Memory B cell (primary cell): ENCODE measurements around the gene PBRM1.

ENCODE experiments used
- ATAC-seq: fragments of 150-1000 bp; cut with Tn5 transposase; 2 replicates; pipeline ENCODE4 v1.10.0; 2021; ENCODE audit warnings: low read depth, mild to moderate bottlenecking, moderate library complexity
- DNase-seq, 2 donors: peaks; one replicate each; pipeline ENCODE4 v3.0.0; 2022; ENCODE audit warnings: low spot score in 2 of 2
- H3K27ac Mint-ChIP-seq: one replicate; pipeline ENCODE4 v1.8.0; 2022; ENCODE audit warnings: mild to moderate bottlenecking, moderate library complexity, mixed read lengths
- H3K27me3 Mint-ChIP-seq: one replicate; pipeline ENCODE4 v1.8.0; 2022; ENCODE audit warnings: mixed read lengths
- H3K36me3 Mint-ChIP-seq: one replicate; pipeline ENCODE4 v1.8.0; 2022; ENCODE audit warnings: mild to moderate bottlenecking, mixed read lengths
- H3K4me1 Mint-ChIP-seq: one replicate; pipeline ENCODE4 v1.8.0; 2022; ENCODE audit warnings: mixed read lengths
- H3K4me3 Mint-ChIP-seq: one replicate; pipeline ENCODE4 v1.8.0; 2022; ENCODE audit warnings: mild to moderate bottlenecking, moderate library complexity, mixed read lengths
- H3K9me3 Mint-ChIP-seq: one replicate; pipeline ENCODE4 v1.8.0; 2022; ENCODE audit warnings: mixed read lengths

Gene PBRM1

DNA sequence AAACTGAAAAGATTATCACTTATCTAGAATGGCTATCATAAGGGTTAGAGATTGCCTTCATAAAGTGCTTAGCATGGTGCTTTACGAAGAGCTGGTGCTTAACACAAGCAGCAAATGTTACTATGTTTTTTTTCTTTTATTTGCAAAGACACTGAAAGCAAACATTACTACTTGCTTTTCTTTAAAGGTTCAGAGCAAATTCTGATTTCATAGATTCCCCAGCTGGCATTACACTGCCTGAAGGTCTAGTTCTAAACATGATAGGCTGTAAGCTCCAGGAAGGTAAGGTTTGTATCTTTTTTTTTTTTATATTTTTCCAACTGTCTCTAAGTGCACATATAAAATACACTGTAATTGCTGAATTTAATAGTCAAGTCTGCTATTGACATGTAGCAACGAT is 77.4 kb downstream of the PBRM1 start:
- peaks cover 36% of the 10 kb centered on the region for H3K36me3 Mint-ChIP-seq
- H3K4me1 Mint-ChIP-seq: no peaks in the 10 kb centered on the region
- H3K27ac Mint-ChIP-seq: no peak overlapping the region
- no peak overlapping the region for H3K4me3 Mint-ChIP-seq
- no peaks in the 10 kb centered on the region for H3K27me3 Mint-ChIP-seq
- DNase-seq (no peak), ATAC-seq (no peak)
- peaks cover 2% of the 10 kb centered on the region for H3K9me3 Mint-ChIP-seq

DNA sequence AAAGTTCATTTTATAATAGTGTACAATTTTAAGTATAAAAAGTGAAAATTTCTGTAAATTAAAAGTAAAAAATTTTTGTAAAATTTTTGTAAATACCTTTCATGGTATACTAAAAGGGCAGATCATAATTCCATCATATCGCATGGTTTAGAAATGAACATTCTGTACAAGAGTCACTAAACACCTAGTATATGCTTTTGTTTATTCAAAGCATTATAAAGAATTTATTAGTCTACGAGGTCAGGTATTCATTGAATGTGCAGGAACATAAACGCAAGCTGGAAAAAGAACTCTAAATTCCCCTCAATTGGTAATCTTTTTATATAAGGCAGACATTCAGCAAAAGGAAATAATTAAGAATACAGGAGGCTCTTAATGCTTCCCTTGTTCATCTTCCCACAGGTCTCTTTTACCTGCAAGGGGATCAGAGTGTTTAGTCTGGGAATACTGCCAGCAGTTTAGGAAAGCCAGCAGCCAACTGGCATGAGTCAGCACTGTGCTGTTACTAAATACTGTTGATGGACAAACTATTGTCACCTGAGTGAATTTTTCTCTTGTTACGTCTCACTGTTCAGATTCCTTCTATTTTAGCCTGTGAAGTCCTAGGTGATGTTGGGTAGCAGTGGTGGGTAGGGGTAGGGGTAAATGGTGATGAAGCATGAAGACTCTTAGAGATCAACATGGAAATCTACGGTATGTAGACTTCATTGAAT is 79.2 kb downstream of the PBRM1 start:
- peaks cover 40% of the 10 kb centered on the region for H3K36me3 Mint-ChIP-seq
- DNase-seq (no peak), ATAC-seq (no peak)
- H3K27me3 Mint-ChIP-seq: no peaks in the 10 kb centered on the region
- peaks cover 8% of the 10 kb centered on the region for H3K9me3 Mint-ChIP-seq
- no peaks in the 10 kb centered on the region for H3K4me1 Mint-ChIP-seq
- H3K4me3 Mint-ChIP-seq: no peak overlapping the region
- H3K27ac Mint-ChIP-seq: no peak overlapping the region

DNA sequence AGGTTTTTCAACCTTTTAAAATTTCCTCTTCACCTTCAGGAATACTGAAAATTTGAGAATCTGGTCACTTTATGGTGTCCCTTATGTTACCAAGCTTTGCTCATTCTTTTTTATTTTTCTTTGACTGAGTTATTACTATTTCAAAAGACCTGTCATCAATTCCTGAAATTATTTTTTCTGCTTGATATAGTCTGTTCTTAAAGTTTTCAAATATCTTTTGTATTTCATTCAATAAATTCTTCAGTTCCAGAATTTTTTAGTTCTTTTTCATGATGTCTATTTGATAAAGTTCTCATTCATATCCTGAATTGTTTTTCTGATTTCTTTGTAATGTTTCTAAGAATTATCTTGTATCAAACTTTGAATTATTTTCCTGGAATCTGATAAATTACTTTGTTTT is 85.5 kb downstream of the PBRM1 start:
- DNase-seq: no peak
- Mint-ChIP-seq H3K4me1 (no peaks in the 10 kb centered on the region), H3K27me3 (no peaks in the 10 kb centered on the region)

GRCh38 chr3:52596658-52597265 is 89.0 kb downstream of the PBRM1 start:
- Mint-ChIP-seq H3K27ac (no peak overlapping the region), H3K27me3 (no peaks in the 10 kb centered on the region), H3K9me3 (peaks cover 2% of the 10 kb centered on the region), H3K4me1 (no peaks in the 10 kb centered on the region), H3K36me3 (peaks cover 33% of the 10 kb centered on the region), H3K4me3 (no peak overlapping the region)
- no peak for DNase-seq
- ATAC-seq: no peak

More for the DNA sequence above, 85.5 kb downstream of the PBRM1 start:
- no peak for ATAC-seq
- H3K27ac Mint-ChIP-seq: no peak overlapping the region
- peaks cover 44% of the 10 kb centered on the region for H3K36me3 Mint-ChIP-seq
- H3K9me3 Mint-ChIP-seq: peaks cover 10% of the 10 kb centered on the region
- no peak overlapping the region for H3K4me3 Mint-ChIP-seq

GRCh38 chr3:52593103-52593502 is 92.6 kb downstream of the PBRM1 start:
- peak overlapping the region; percentile 28 for H3K27ac Mint-ChIP-seq
- peaks cover 17% of the 10 kb centered on the region for H3K36me3 Mint-ChIP-seq
- ATAC-seq: no peak

DNA sequence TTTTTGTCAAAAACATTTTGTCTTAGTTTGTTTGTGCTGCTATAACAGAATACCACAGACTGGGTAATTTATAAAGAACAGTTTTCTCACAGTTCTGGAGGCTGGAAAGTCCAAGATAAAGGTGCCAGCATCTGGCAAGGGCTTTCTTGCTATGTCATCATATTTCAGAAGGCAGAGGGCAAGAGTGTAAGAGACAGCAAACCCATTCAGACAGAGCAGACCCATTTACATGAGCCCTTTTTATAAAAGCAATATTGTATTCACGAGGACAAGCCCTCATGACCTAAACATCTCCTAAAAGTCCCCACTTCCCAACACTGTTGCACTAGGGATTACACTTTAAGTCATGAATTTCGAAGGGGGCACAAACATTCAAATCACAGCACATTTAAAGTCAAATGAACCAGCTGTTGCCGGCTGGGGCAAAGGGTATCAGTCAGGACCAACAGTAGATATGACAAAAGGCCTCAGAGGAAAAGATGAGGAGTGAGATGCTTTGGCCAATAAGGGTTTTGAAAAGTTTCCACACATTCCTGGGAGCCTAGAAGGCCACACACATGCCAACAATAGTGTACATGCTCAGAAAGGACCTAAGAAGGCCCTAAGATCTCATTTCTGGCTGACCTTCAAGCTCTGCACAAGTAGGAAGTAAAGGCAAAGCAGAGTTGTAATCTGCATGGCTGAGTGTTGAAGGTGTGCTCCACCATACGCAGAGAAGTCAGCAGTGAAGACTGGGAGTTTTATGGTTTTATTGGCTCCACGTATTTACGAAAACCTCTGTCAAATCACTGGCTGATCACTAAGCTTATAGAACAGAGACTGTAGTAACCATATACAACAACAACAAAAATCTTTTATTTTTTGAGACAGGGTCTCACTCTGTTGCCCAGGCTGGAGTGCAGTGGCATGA is 111.4 kb downstream of the PBRM1 start:
- Mint-ChIP-seq H3K36me3 (peaks cover 35% of the 10 kb centered on the region), H3K9me3 (no peaks in the 10 kb centered on the region), H3K27me3 (no peaks in the 10 kb centered on the region), H3K4me1 (no peaks in the 10 kb centered on the region), H3K4me3 (no peak overlapping the region), H3K27ac (peak overlapping the region; percentile 40)
- ATAC-seq: no peak
- no peak for DNase-seq

More at GRCh38 chr3:52593103-52593502, 92.6 kb downstream of the PBRM1 start:
- H3K9me3 Mint-ChIP-seq: no peaks in the 10 kb centered on the region
- no peak for DNase-seq
- no peak overlapping the region for H3K4me3 Mint-ChIP-seq
- no peaks in the 10 kb centered on the region for H3K4me1 Mint-ChIP-seq
- H3K27me3 Mint-ChIP-seq: no peaks in the 10 kb centered on the region

GRCh38 chr3:52572221-52572620 is 113.5 kb downstream of the PBRM1 start:
- H3K27me3 Mint-ChIP-seq: no peaks in the 10 kb centered on the region
- no peak overlapping the region for H3K27ac Mint-ChIP-seq

DNA sequence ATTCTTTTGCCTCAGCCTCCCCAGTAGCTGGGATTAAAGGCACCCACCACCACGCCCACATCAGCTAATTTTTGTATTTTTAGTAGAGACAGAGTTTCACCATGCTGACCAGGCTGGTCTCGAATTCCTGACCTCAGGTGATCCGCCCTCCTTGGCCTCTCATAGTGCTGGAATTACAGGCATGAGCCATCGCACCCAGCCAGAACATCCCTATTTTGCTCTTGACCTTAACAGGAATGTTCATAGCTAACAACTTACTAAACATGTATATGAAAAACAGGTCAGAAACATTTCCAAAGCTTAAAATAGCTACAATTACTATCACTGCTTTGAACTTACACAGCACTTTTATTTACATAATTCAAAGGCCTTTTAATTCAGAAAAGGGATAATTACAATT is 115.6 kb downstream of the PBRM1 start:
- H3K4me3 Mint-ChIP-seq: no peak overlapping the region
- DNase-seq (no peak), ATAC-seq (no peak)
- no peaks in the 10 kb centered on the region for H3K27me3 Mint-ChIP-seq
- H3K36me3 Mint-ChIP-seq: peaks cover 18% of the 10 kb centered on the region
- no peak overlapping the region for H3K27ac Mint-ChIP-seq
- no peaks in the 10 kb centered on the region for H3K9me3 Mint-ChIP-seq
- H3K4me1 Mint-ChIP-seq: no peaks in the 10 kb centered on the region

More at GRCh38 chr3:52572221-52572620, 113.5 kb downstream of the PBRM1 start:
- DNase-seq: no peak
- Mint-ChIP-seq H3K4me1 (no peaks in the 10 kb centered on the region), H3K9me3 (no peaks in the 10 kb centered on the region), H3K36me3 (peaks cover 22% of the 10 kb centered on the region), H3K4me3 (no peak overlapping the region)
- no peak for ATAC-seq

DNA sequence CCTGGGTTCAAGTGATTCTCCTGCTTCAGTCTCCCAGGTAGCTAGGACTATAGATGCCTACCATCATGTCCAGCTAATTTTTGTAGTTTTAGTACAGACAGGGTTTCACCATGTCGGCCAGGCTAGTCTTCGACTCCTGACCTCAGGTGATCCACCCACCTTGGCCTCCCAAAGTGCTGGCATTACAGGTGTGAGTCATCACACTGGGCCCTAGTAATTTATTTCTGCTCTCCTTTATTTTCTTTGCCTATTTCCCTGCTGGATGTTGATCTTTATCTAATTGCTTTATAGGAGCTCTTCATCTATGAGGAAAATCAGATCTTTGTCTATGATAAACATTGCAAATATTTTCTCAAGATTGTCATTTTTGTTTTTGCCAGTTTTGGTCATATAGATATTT is 117.6 kb downstream of the PBRM1 start:
- no peaks in the 10 kb centered on the region for H3K27me3 Mint-ChIP-seq
- no peaks in the 10 kb centered on the region for H3K9me3 Mint-ChIP-seq
- H3K4me3 Mint-ChIP-seq: no peak overlapping the region
- no peak overlapping the region for H3K27ac Mint-ChIP-seq
- no peaks in the 10 kb centered on the region for H3K4me1 Mint-ChIP-seq
- peaks cover 15% of the 10 kb centered on the region for H3K36me3 Mint-ChIP-seq
- ATAC-seq (no peak), DNase-seq (no peak)

GRCh38 chr3:52563984-52564383 is 121.7 kb downstream of the PBRM1 start:
- no peak overlapping the region for H3K4me3 Mint-ChIP-seq

GRCh38 chr3:52561028-52561747 is 124.5 kb downstream of the PBRM1 start:
- DNase-seq (no peak), ATAC-seq (no peak)
- Mint-ChIP-seq H3K27ac (no peak overlapping the region), H3K4me1 (no peaks in the 10 kb centered on the region), H3K36me3 (peaks cover 21% of the 10 kb centered on the region), H3K9me3 (no peaks in the 10 kb centered on the region), H3K27me3 (no peaks in the 10 kb centered on the region), H3K4me3 (no peak overlapping the region)

More at GRCh38 chr3:52563984-52564383, 121.7 kb downstream of the PBRM1 start:
- no peaks in the 10 kb centered on the region for H3K4me1 Mint-ChIP-seq
- no peaks in the 10 kb centered on the region for H3K9me3 Mint-ChIP-seq
- no peak overlapping the region for H3K27ac Mint-ChIP-seq
- peaks cover 20% of the 10 kb centered on the region for H3K36me3 Mint-ChIP-seq
- ATAC-seq (no peak), DNase-seq (no peak)
- H3K27me3 Mint-ChIP-seq: no peaks in the 10 kb centered on the region

DNA sequence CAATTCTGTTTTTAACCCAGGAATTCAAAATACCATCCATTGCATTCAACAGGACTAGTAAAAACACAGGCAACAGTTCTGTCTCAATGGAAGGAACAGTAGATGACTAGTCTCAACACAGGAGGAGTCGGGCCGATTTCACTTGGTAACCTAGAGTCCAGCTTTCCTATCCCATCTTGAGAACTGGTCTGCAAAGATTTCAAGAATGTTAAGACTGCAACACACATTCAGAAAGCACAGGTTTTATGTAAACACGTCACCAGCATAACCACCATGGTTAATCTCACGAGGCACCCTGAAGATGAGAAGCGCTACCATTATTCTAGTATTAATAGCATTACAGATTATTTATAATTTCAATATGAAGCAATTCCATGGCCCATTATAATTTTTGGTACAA is 127.3 kb downstream of the PBRM1 start:
- ATAC-seq (no peak), DNase-seq (no peak)
- Mint-ChIP-seq H3K4me1 (no peaks in the 10 kb centered on the region), H3K27ac (peak overlapping the region; percentile 64), H3K36me3 (peaks cover 24% of the 10 kb centered on the region), H3K27me3 (no peaks in the 10 kb centered on the region), H3K4me3 (no peak overlapping the region), H3K9me3 (no peaks in the 10 kb centered on the region)

GRCh38 chr3:52557011-52557960 is 128.4 kb downstream of the PBRM1 start:
- H3K4me3 Mint-ChIP-seq: no peak overlapping the region
- H3K36me3 Mint-ChIP-seq: peaks cover 22% of the 10 kb centered on the region
- no peak for DNase-seq
- no peak overlapping the region for H3K27ac Mint-ChIP-seq
- H3K4me1 Mint-ChIP-seq: no peaks in the 10 kb centered on the region
- ATAC-seq: no peak
- no peaks in the 10 kb centered on the region for H3K27me3 Mint-ChIP-seq
- H3K9me3 Mint-ChIP-seq: no peaks in the 10 kb centered on the region
